Ishikawa (cell line): ENCODE results near the gene WWOX.

Experiments used
- CEBPB ChIP-seq: IDR thresholded peaks from 2 replicates; pipeline ENCODE4 v1.6.1; 2012
- CREB1 ChIP-seq: IDR thresholded peaks from 2 replicates; pipeline ENCODE4 v1.6.1; 2012; ENCODE audit warnings: low read depth
- EGR1 ChIP-seq: IDR thresholded peaks from 2 replicates; pipeline ENCODE4 v1.6.1; 2012
- EP300 ChIP-seq: IDR thresholded peaks from 2 replicates; pipeline ENCODE4 v1.6.1; 2012; ENCODE audit warnings: borderline replicate concordance
- FOXM1 ChIP-seq: IDR thresholded peaks from 2 replicates; pipeline ENCODE4 v1.6.1; 2012; ENCODE audit warnings: low read depth, borderline replicate concordance
- NFIC ChIP-seq: IDR thresholded peaks from 2 replicates; pipeline ENCODE4 v1.6.1; 2012
- RAD21 ChIP-seq: IDR thresholded peaks from 2 replicates; pipeline ENCODE4 v1.6.1; 2012; ENCODE audit warnings: low read depth
- TAF1 ChIP-seq: IDR thresholded peaks from 2 replicates; pipeline ENCODE4 v1.6.1; 2012; ENCODE audit warnings: low read depth, mild to moderate bottlenecking
- TCF12 ChIP-seq: IDR thresholded peaks from 2 replicates; pipeline ENCODE4 v1.6.1; 2012; ENCODE audit warnings: low read depth
- TEAD4 ChIP-seq: IDR thresholded peaks from 2 replicates; pipeline ENCODE4 v1.6.1; 2012
- USF1 ChIP-seq: IDR thresholded peaks from 2 replicates; pipeline ENCODE4 v1.6.1; 2012
- YY1 ChIP-seq: IDR thresholded peaks from 2 replicates; pipeline ENCODE4 v1.6.1; 2012; ENCODE audit warnings: low read depth
- ZBTB7A ChIP-seq: IDR thresholded peaks from 2 replicates; pipeline ENCODE4 v1.6.1; 2012; ENCODE audit warnings: low read depth
- TF ChIP-seq, protein P1 (sequence below): IDR thresholded peaks from 2 replicates; pipeline ENCODE4 v1.6.1; 2012
- TF ChIP-seq, protein P2 (sequence below): IDR thresholded peaks from 2 replicates; pipeline ENCODE4 v1.6.1; 2012; ENCODE audit warnings: low read depth, mild to moderate bottlenecking

The WWOX gene

GRCh38 chr16:78884204-78884603 is 784.8 kb downstream of the WWOX start:
- no peak for TF ChIP-seq YY1
- TF ChIP-seq NFIC: no peak
- TF ChIP-seq RAD21: no peak
- TF ChIP-seq, protein P1, sequence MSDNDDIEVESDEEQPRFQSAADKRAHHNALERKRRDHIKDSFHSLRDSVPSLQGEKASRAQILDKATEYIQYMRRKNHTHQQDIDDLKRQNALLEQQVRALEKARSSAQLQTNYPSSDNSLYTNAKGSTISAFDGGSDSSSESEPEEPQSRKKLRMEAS: no peak
- TF ChIP-seq TCF12: no peak
- TF ChIP-seq TAF1: no peak
- no peak for TF ChIP-seq ZBTB7A
- TF ChIP-seq, protein P2, sequence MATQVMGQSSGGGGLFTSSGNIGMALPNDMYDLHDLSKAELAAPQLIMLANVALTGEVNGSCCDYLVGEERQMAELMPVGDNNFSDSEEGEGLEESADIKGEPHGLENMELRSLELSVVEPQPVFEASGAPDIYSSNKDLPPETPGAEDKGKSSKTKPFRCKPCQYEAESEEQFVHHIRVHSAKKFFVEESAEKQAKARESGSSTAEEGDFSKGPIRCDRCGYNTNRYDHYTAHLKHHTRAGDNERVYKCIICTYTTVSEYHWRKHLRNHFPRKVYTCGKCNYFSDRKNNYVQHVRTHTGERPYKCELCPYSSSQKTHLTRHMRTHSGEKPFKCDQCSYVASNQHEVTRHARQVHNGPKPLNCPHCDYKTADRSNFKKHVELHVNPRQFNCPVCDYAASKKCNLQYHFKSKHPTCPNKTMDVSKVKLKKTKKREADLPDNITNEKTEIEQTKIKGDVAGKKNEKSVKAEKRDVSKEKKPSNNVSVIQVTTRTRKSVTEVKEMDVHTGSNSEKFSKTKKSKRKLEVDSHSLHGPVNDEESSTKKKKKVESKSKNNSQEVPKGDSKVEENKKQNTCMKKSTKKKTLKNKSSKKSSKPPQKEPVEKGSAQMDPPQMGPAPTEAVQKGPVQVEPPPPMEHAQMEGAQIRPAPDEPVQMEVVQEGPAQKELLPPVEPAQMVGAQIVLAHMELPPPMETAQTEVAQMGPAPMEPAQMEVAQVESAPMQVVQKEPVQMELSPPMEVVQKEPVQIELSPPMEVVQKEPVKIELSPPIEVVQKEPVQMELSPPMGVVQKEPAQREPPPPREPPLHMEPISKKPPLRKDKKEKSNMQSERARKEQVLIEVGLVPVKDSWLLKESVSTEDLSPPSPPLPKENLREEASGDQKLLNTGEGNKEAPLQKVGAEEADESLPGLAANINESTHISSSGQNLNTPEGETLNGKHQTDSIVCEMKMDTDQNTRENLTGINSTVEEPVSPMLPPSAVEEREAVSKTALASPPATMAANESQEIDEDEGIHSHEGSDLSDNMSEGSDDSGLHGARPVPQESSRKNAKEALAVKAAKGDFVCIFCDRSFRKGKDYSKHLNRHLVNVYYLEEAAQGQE: no peak

GRCh38 chr16:78889346-78889745 is 789.9 kb downstream of the WWOX start:
- TF ChIP-seq FOXM1 (no peak), TEAD4 (no peak), RAD21 (no peak), TAF1 (no peak), YY1 (no peak), CEBPB (no peak), USF1 (no peak), EGR1 (no peak), EP300 (no peak), NFIC (no peak), ZBTB7A (no peak), CREB1 (no peak)
- TF ChIP-seq, protein P1: no peak
- TF ChIP-seq, protein P2: no peak

DNA sequence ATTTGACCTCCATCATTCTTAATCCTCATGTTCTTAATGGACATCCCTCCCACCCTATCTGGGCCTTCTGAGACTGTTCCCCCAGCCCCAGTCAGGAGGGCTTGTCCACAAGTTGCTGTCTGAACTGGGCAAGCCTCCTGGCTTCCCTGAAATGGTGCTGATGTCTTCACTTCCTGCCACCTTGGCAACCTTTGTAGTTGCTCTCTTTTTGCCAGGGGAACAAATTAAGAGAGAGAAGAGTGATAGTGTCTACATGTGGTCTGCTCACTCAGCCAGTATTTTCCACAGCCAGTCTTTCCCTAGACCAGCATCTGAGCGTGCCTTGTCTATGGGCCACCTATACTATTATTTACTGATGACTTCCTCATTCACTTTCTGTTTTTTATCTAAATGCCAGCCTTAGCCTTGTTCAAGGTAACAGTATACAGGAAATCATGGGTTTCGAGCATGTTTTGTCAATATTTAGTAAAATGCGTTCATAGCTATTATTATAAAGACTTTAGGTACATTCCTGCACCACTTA is 791.0 kb downstream of the WWOX start:
- no peak for TF ChIP-seq TAF1
- no peak for TF ChIP-seq YY1
- TF ChIP-seq, protein P1: no peak
- TF ChIP-seq TEAD4: no peak
- no peak for TF ChIP-seq RAD21
- no peak for TF ChIP-seq CEBPB
- no peak for TF ChIP-seq EGR1
- no peak for TF ChIP-seq ZBTB7A
- TF ChIP-seq EP300: no peak
- TF ChIP-seq TCF12: no peak
- TF ChIP-seq USF1: no peak
- TF ChIP-seq, protein P2: no peak
- no peak for TF ChIP-seq FOXM1
- no peak for TF ChIP-seq NFIC
- TF ChIP-seq CREB1: no peak

- TF ChIP-seq TEAD4 (no peak), NFIC (no peak), USF1 (no peak), TCF12 (no peak), CREB1 (no peak), TAF1 (no peak), EGR1 (no peak), ZBTB7A (no peak)
- TF ChIP-seq, protein P1: no peak
- TF ChIP-seq, protein P2: no peak
Observed at GRCh38 chr16:78892951-78893733, 793.7 kb downstream of the WWOX start.
